ENCODE data around the gene TTC3.

TTC3 gene

DNA sequence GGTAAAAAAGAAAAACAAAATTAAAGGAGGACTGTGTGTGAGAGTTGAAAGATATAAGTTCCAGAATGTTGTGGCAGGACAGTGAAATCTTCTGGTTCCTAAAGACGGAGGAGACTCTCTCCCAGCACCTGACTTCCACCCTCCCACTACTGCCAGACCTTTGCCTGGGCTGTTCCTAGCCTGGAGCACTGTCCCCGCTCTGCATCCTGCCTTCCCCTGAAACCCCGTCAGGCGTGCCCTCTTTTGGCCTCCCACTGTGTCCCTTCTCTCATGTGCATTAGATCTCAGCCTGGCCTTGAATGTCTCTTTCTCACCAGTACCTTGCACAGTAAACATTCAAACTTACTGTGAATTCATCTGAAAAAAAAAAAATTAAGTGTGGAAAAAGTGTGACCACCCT lies 120.0 kb downstream of the TTC3 start (continued):
- TF ChIP-seq ZIC2 (tag by site-specific recombination; IDR thresholded peaks at IDR 0.05), result no peak
- TF ChIP-seq ZNF701 (tag by site-specific recombination; IDR thresholded peaks at IDR 0.05), result no peak

DNA sequence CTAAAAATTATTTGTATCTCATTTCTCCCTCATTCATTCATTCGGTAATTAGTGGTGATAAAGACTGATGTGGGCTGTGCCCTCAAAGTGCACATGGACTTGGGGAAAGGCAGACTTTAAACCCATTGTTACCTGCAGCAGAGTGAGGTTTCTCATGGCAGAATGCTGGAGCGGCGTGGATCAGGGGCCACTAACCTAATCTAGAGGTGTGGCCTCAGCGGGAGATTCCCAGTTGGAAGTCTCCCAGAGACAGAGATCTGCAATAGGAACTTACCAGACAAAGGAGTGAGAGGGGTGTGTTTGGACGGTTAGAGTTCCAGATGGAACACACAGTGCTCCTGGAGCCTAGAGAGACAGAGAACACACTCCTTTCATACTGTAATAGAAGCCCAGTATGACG lies 120.6 kb downstream of the TTC3 start:
- no peaks in the 10 kb centered on the region for H3K9me3 ChIP-seq (ENCODE audit: control insufficient read depth, insufficient read depth, low read depth, low read length)
- peaks cover 45 to 80% of the 10 kb centered on the region in 2 experiments for H3K36me3 ChIP-seq (ENCODE audit: control insufficient read depth in 2 of 2, insufficient read depth in 1 of 2, low read length in 2 of 2)
- H3K4me3 ChIP-seq (ENCODE audit: low read depth, low read length), result no peak overlapping the region
- ChIA-PET CTCF (no interaction called here), POLR2A (no interaction called here)
- H3K27ac ChIP-seq (ENCODE audit: extremely low read depth, low read depth, low read length), result no peak overlapping the region
- TF ChIP-seq ZBTB20 (tag by site-specific recombination; IDR thresholded peaks at IDR 0.05) (no peak), ZNF311 (tag by site-specific recombination; IDR thresholded peaks at IDR 0.05; ENCODE audit: borderline replicate concordance) (no peak), OVOL3 (tag by site-specific recombination; IDR thresholded peaks at IDR 0.05) (no peak), KLF9 (tag by site-specific recombination; IDR thresholded peaks at IDR 0.05; ENCODE audit: low read depth) (no peak), OSR2 (tag by site-specific recombination; IDR thresholded peaks at IDR 0.05) (no peak), ZNF776 (tag by site-specific recombination; IDR thresholded peaks at IDR 0.05; ENCODE audit: borderline replicate concordance) (no peak)
- TF ChIP-seq, protein P1, sequence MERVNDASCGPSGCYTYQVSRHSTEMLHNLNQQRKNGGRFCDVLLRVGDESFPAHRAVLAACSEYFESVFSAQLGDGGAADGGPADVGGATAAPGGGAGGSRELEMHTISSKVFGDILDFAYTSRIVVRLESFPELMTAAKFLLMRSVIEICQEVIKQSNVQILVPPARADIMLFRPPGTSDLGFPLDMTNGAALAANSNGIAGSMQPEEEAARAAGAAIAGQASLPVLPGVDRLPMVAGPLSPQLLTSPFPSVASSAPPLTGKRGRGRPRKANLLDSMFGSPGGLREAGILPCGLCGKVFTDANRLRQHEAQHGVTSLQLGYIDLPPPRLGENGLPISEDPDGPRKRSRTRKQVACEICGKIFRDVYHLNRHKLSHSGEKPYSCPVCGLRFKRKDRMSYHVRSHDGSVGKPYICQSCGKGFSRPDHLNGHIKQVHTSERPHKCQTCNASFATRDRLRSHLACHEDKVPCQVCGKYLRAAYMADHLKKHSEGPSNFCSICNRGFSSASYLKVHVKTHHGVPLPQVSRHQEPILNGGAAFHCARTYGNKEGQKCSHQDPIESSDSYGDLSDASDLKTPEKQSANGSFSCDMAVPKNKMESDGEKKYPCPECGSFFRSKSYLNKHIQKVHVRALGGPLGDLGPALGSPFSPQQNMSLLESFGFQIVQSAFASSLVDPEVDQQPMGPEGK (tag by site-specific recombination; IDR thresholded peaks at IDR 0.05), result no peak
- no peaks in the 10 kb centered on the region for H3K4me1 ChIP-seq (ENCODE audit: control insufficient read depth, insufficient read depth, low read length)

DNA sequence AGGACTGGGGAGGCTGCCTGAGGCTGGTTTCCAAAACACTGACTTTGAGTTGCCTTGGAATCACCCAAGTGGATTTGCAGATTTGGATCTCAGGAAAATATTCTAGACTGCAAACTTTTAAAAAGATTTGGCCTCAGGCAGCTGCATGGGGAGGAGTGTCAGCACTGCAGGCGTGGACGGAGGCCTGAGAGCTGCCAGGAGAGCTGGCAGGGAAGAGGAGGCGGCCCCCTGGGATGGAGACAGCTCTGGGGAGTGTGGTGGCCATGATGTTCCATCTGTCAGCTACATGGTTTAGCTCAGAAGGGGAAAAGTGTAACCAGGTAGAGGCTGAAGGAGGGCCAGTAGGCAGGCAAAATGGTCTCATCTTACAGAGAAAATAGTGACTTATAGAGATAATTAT lies 122.0 kb downstream of the TTC3 start:
- Histone ChIP-seq H3K27ac (ENCODE audit: extremely low read depth, low read depth, low read length) (no peak overlapping the region), H3K9me3 (ENCODE audit: control insufficient read depth, insufficient read depth, low read depth, low read length) (no peaks in the 10 kb centered on the region), H3K4me1 (ENCODE audit: control insufficient read depth, insufficient read depth, low read length) (no peaks in the 10 kb centered on the region), H3K36me3 (ENCODE audit: control insufficient read depth in 2 of 2, insufficient read depth in 1 of 2, low read length in 2 of 2) (peaks cover 34 to 85% of the 10 kb centered on the region in 2 experiments), H3K4me3 (ENCODE audit: low read depth, low read length) (no peak overlapping the region)
- no peak for TF ChIP-seq ZNF37A (tag by site-specific recombination; IDR thresholded peaks at IDR 0.05)
- TF ChIP-seq, protein P2, sequence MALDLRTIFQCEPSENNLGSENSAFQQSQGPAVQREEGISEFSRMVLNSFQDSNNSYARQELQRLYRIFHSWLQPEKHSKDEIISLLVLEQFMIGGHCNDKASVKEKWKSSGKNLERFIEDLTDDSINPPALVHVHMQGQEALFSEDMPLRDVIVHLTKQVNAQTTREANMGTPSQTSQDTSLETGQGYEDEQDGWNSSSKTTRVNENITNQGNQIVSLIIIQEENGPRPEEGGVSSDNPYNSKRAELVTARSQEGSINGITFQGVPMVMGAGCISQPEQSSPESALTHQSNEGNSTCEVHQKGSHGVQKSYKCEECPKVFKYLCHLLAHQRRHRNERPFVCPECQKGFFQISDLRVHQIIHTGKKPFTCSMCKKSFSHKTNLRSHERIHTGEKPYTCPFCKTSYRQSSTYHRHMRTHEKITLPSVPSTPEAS (tag by site-specific recombination; IDR thresholded peaks at IDR 0.05), result no peak
- no peak for TF ChIP-seq ZBTB20 (tag by site-specific recombination; IDR thresholded peaks at IDR 0.05)
- TF ChIP-seq, protein P3, sequence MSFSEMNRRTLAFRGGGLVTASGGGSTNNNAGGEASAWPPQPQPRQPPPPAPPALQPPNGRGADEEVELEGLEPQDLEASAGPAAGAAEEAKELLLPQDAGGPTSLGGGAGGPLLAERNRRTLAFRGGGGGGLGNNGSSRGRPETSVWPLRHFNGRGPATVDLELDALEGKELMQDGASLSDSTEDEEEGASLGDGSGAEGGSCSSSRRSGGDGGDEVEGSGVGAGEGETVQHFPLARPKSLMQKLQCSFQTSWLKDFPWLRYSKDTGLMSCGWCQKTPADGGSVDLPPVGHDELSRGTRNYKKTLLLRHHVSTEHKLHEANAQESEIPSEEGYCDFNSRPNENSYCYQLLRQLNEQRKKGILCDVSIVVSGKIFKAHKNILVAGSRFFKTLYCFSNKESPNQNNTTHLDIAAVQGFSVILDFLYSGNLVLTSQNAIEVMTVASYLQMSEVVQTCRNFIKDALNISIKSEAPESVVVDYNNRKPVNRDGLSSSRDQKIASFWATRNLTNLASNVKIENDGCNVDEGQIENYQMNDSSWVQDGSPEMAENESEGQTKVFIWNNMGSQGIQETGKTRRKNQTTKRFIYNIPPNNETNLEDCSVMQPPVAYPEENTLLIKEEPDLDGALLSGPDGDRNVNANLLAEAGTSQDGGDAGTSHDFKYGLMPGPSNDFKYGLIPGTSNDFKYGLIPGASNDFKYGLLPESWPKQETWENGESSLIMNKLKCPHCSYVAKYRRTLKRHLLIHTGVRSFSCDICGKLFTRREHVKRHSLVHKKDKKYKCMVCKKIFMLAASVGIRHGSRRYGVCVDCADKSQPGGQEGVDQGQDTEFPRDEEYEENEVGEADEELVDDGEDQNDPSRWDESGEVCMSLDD (tag by site-specific recombination; IDR thresholded peaks at IDR 0.05), result no peak
- no peak for TF ChIP-seq ZNF623 (tag by site-specific recombination; IDR thresholded peaks at IDR 0.05)
- TF ChIP-seq KLF10 (tag by site-specific recombination; IDR thresholded peaks at IDR 0.05), result no peak
- no peak for TF ChIP-seq ZNF10 (tag by site-specific recombination; IDR thresholded peaks at IDR 0.05)
- TF ChIP-seq, protein P1 (tag by site-specific recombination; IDR thresholded peaks at IDR 0.05), result no peak
- TF ChIP-seq, protein P4, sequence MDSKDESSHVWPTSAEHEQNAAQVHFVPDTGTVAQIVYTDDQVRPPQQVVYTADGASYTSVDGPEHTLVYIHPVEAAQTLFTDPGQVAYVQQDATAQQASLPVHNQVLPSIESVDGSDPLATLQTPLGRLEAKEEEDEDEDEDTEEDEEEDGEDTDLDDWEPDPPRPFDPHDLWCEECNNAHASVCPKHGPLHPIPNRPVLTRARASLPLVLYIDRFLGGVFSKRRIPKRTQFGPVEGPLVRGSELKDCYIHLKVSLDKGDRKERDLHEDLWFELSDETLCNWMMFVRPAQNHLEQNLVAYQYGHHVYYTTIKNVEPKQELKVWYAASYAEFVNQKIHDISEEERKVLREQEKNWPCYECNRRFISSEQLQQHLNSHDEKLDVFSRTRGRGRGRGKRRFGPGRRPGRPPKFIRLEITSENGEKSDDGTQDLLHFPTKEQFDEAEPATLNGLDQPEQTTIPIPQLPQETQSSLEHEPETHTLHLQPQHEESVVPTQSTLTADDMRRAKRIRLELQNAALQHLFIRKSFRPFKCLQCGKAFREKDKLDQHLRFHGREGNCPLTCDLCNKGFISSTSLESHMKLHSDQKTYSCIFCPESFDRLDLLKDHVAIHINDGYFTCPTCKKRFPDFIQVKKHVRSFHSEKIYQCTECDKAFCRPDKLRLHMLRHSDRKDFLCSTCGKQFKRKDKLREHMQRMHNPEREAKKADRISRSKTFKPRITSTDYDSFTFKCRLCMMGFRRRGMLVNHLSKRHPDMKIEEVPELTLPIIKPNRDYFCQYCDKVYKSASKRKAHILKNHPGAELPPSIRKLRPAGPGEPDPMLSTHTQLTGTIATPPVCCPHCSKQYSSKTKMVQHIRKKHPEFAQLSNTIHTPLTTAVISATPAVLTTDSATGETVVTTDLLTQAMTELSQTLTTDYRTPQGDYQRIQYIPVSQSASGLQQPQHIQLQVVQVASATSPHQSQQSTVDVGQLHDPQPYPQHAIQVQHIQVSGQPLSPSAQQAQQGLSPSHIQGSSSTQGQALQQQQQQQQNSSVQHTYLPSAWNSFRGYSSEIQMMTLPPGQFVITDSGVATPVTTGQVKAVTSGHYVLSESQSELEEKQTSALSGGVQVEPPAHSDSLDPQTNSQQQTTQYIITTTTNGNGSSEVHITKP (tag by site-specific recombination; IDR thresholded peaks at IDR 0.05), result no peak
- no peak for TF ChIP-seq IKZF3 (tag by site-specific recombination; IDR thresholded peaks at IDR 0.05)
- no peak for TF ChIP-seq ZNF23 (tag by site-specific recombination; IDR thresholded peaks at IDR 0.05; ENCODE audit: borderline replicate concordance)
- POLR2A ChIA-PET, result no interaction called here
- CTCF ChIA-PET, result interaction anchor here (0.5 kb wide), 1 partner anchor 10 kb away, joined by 3 read pairs; no protein-coding TSS in a partner anchor
